ENCODE data around the gene KIAA1671. TPM values are rescaled to one million over a fixed set of nuclear protein-coding genes. Genes with fewer than 3 reads are reported as not detected.

KIAA1671 gene
- total and polyA plus RNA-seq, 2 donors (not counting 1 experiment from before 2014, with no cell fraction given) = 0.01 to 0.02 TPM

- Mint-ChIP-seq H3K27ac (no peak overlapping the region), H3K4me1 (no peaks in the 10 kb centered on the region), H3K4me3 (no peak overlapping the region), H3K9me3 (ENCODE audit: insufficient read depth) (no peaks in the 10 kb centered on the region), H3K27me3 (peaks cover 9% of the 10 kb centered on the region)
- POLR2A ChIA-PET = no interaction called here
- no peak overlapping the region for H2AFZ ChIP-seq (ENCODE audit: insufficient read depth, low read depth, low read length, poor library complexity, severe bottlenecking)
- no peaks in the 10 kb centered on the region for H3K79me2 ChIP-seq (ENCODE audit: control insufficient read depth, insufficient read depth, low read length)
- intact Hi-C loops (cut with micrococcal nuclease) = no loop called here
- DNase-seq = no peak
- no peak overlapping the region for H3K9ac ChIP-seq (ENCODE audit: low read length)
- 80% methylated on average over 1 of the region's 2 CpGs for WGBS (ENCODE audit: insufficient coverage)
- H3K27me3 ChIP-seq (replicated peaks in 1 of 4; ENCODE audit: control extremely low read depth in 1 of 4, control insufficient read depth in 3 of 4, insufficient read depth in 4 of 4, low read length in 3 of 4) = peaks cover 0 to 3% (median 0%) of the 10 kb centered on the region in 4 experiments
- no peak for TF ChIP-seq CTCF (IDR thresholded peaks at IDR 0.05)
- no peak for TF ChIP-seq EZH2 (IDR thresholded peaks at IDR 0.05; ENCODE audit: borderline replicate concordance, insufficient read depth, low read depth, low read length, poor library complexity, severe bottlenecking)
- H3K4me1 ChIP-seq (ENCODE audit: control insufficient read depth in 2 of 2, insufficient read depth in 2 of 2, low read length in 2 of 2) = no peaks in the 10 kb centered on the region
- no peak for ATAC-seq (ENCODE audit: low read depth)
- H3K4me3 ChIP-seq (ENCODE audit: control extremely low read depth in 1 of 5, extremely low read depth in 1 of 5, insufficient read depth in 1 of 5, low read depth in 2 of 5, low read length in 4 of 5) = no peak overlapping the region
- peaks cover 0 to under 1% (median 0%) of the 10 kb centered on the region in 3 donors for H3K9me3 ChIP-seq (ENCODE audit: control extremely low read depth in 1 of 3, control insufficient read depth in 2 of 3, insufficient read depth in 1 of 3, low read length in 2 of 3)
- H3K4me2 ChIP-seq (replicated peaks; ENCODE audit: low read depth, low read length, poor library complexity, severe bottlenecking) = no peak overlapping the region
- H3K36me3 ChIP-seq (replicated peaks in 1 of 2; ENCODE audit: control extremely low read depth in 1 of 2, control insufficient read depth in 1 of 2, extremely low read depth in 1 of 2, insufficient read depth in 2 of 2, low read length in 1 of 2) = no peaks in the 10 kb centered on the region
- CTCF ChIA-PET = no interaction called here
- H3K27ac ChIP-seq (ENCODE audit: low read length in 2 of 2) = no peak overlapping the region
- no peaks in the 10 kb centered on the region for H4K20me1 ChIP-seq (ENCODE audit: control insufficient read depth, insufficient read depth, low read length, poor library complexity, severe bottlenecking)
Observed at GRCh38 chr22:25207553-25208157, 255.1 kb downstream of the KIAA1671 start.

- H2AFZ ChIP-seq (ENCODE audit: insufficient read depth, low read depth, low read length, poor library complexity, severe bottlenecking) = no peak overlapping the region
- Mint-ChIP-seq H3K27me3 (peaks cover 10% of the 10 kb centered on the region), H3K4me3 (no peak overlapping the region), H3K4me1 (no peaks in the 10 kb centered on the region), H3K9me3 (ENCODE audit: insufficient read depth) (no peaks in the 10 kb centered on the region), H3K27ac (no peak overlapping the region)
- DNase-seq = no peak
- H3K27ac ChIP-seq (ENCODE audit: low read length in 2 of 2) = no peak overlapping the region
- TF ChIP-seq CTCF (IDR thresholded peaks at IDR 0.05) (no peak), EZH2 (IDR thresholded peaks at IDR 0.05; ENCODE audit: borderline replicate concordance, insufficient read depth, low read depth, low read length, poor library complexity, severe bottlenecking) (no peak)
- ATAC-seq (ENCODE audit: low read depth) = no peak
- no peak overlapping the region for H3K4me3 ChIP-seq (ENCODE audit: control extremely low read depth in 1 of 5, extremely low read depth in 1 of 5, insufficient read depth in 1 of 5, low read depth in 2 of 5, low read length in 4 of 5)
- intact Hi-C loops (cut with micrococcal nuclease) = no loop called here
- ChIA-PET CTCF (no interaction called here), POLR2A (no interaction called here)
- WGBS (ENCODE audit: insufficient coverage) = 95% methylated on average over 2 of the region's 2 CpGs
- H3K4me2 ChIP-seq (replicated peaks; ENCODE audit: low read depth, low read length, poor library complexity, severe bottlenecking) = no peak overlapping the region
- no peaks in the 10 kb centered on the region for H4K20me1 ChIP-seq (ENCODE audit: control insufficient read depth, insufficient read depth, low read length, poor library complexity, severe bottlenecking)
- peaks cover 0 to 3% (median 0%) of the 10 kb centered on the region in 3 donors for H3K9me3 ChIP-seq (ENCODE audit: control extremely low read depth in 1 of 3, control insufficient read depth in 2 of 3, insufficient read depth in 1 of 3, low read length in 2 of 3)
- H3K36me3 ChIP-seq (replicated peaks in 1 of 2; ENCODE audit: control extremely low read depth in 1 of 2, control insufficient read depth in 1 of 2, extremely low read depth in 1 of 2, insufficient read depth in 2 of 2, low read length in 1 of 2) = no peaks in the 10 kb centered on the region
- peaks cover 0 to 3% (median 0%) of the 10 kb centered on the region in 4 experiments for H3K27me3 ChIP-seq (replicated peaks in 1 of 4; ENCODE audit: control extremely low read depth in 1 of 4, control insufficient read depth in 3 of 4, insufficient read depth in 4 of 4, low read length in 3 of 4)
- no peaks in the 10 kb centered on the region for H3K79me2 ChIP-seq (ENCODE audit: control insufficient read depth, insufficient read depth, low read length)
- no peaks in the 10 kb centered on the region for H3K4me1 ChIP-seq (ENCODE audit: control insufficient read depth in 2 of 2, insufficient read depth in 2 of 2, low read length in 2 of 2)
- H3K9ac ChIP-seq (ENCODE audit: low read length) = no peak overlapping the region
Observed at GRCh38 chr22:25208328-25208727, 255.8 kb downstream of the KIAA1671 start.
